CD4-positive, alpha-beta T cell treated with Interleukin-17A for 1 hour (primary cell): ENCODE measurements around the gene CHGA.

ENCODE experiments used
- DNase-seq: peaks from one replicate; pipeline ENCODE4 v3.0.0-alpha.2; 2020

The CHGA gene

GRCh38 chr14:92906420-92906819, 16.5 kb upstream of the CHGA start:
- no peak for DNase-seq

GRCh38 chr14:92906823-92907222, 16.1 kb upstream of the CHGA start:
- DNase-seq = no peak

- DNase-seq = no peak
These were observed 15.5 kb upstream of the CHGA start for GRCh38 chr14:92907316-92907911.

- DNase-seq = peak; percentile 13
These were observed 8.8 kb upstream of the CHGA start for GRCh38 chr14:92914087-92914656.

GRCh38 chr14:92916201-92916600, 6.7 kb upstream of the CHGA start:
- DNase-seq = no peak

GRCh38 chr14:92917041-92917940, 5.7 kb upstream of the CHGA start:
- DNase-seq = no peak

GRCh38 chr14:92917956-92918355, 5.0 kb upstream of the CHGA start:
- DNase-seq = no peak

- no peak for DNase-seq
These were observed 2.9 kb upstream of the CHGA start for GRCh38 chr14:92920001-92920400.

- no peak for DNase-seq
These were observed 705 bp upstream of the CHGA start for GRCh38 chr14:92922155-92922735.

- no peak for DNase-seq
These were observed 774 bp downstream of the CHGA start for GRCh38 chr14:92923744-92924103.

GRCh38 chr14:92924247-92924646, 1.3 kb downstream of the CHGA start:
- no peak for DNase-seq

GRCh38 chr14:92925446-92925845, 2.5 kb downstream of the CHGA start:
- no peak for DNase-seq

GRCh38 chr14:92926180-92926845, 3.4 kb downstream of the CHGA start:
- no peak for DNase-seq

GRCh38 chr14:92926931-92927330, 4.0 kb downstream of the CHGA start:
- no peak for DNase-seq

GRCh38 chr14:92927349-92928257, 4.7 kb downstream of the CHGA start:
- no peak for DNase-seq

GRCh38 chr14:92928258-92928629, 5.3 kb downstream of the CHGA start:
- no peak for DNase-seq

- no peak for DNase-seq
These were observed 6.2 kb downstream of the CHGA start for GRCh38 chr14:92928961-92929688.

GRCh38 chr14:92929689-92930608, 7.0 kb downstream of the CHGA start:
- DNase-seq = no peak

GRCh38 chr14:92930737-92931602, 8.0 kb downstream of the CHGA start:
- DNase-seq = no peak
